Fibroblast of peridontal ligament (primary cell): ENCODE measurements around the gene CD5L.

ENCODE experiments used
- DNase-seq: peaks from one replicate; pipeline ENCODE4 v3.0.0-alpha.2; 2010; ENCODE audit errors: extremely low read depth

CD5L gene

GRCh38 chr1:157841708-157842107 lies at the start of gene CD5L:
Gene CD5L, minus strand, starts transcription at chr1:157841808. Its CDS starts 107 bp downstream, at chr1:157841701.
- DNase-seq = no peak

- no peak for DNase-seq
Measured at GRCh38 chr1:157882580-157882979, 41.0 kb upstream of the CD5L start.

GRCh38 chr1:157880621-157881020 lies 39.0 kb upstream of the CD5L start:
- DNase-seq = no peak

GRCh38 chr1:157878059-157878458 lies 36.5 kb upstream of the CD5L start:
- DNase-seq = peak; percentile 57

GRCh38 chr1:157870490-157870889 lies 28.9 kb upstream of the CD5L start:
- no peak for DNase-seq

- no peak for DNase-seq
Measured at GRCh38 chr1:157868654-157869053, 27.0 kb upstream of the CD5L start.

GRCh38 chr1:157862114-157863070 lies 20.8 kb upstream of the CD5L start:
- no peak for DNase-seq

GRCh38 chr1:157856538-157856937 lies 14.9 kb upstream of the CD5L start:
- no peak for DNase-seq

- DNase-seq = no peak
Measured at GRCh38 chr1:157852476-157852875, 10.9 kb upstream of the CD5L start.

- DNase-seq = no peak
Measured at GRCh38 chr1:157849229-157849875, 7.7 kb upstream of the CD5L start.

GRCh38 chr1:157844089-157844830 lies 2.7 kb upstream of the CD5L start:
- no peak for DNase-seq

- DNase-seq = no peak
Measured at GRCh38 chr1:157842939-157843338, 1.3 kb upstream of the CD5L start.

- DNase-seq = no peak
Measured at GRCh38 chr1:157838966-157839365, 2.6 kb downstream of the CD5L start.

- DNase-seq = no peak
Measured at GRCh38 chr1:157834430-157834829, 7.2 kb downstream of the CD5L start.

GRCh38 chr1:157833145-157833544 lies 8.5 kb downstream of the CD5L start:
- DNase-seq = no peak

GRCh38 chr1:157831968-157832626 lies 9.5 kb downstream of the CD5L start:
- no peak for DNase-seq

- DNase-seq = no peak
Measured at GRCh38 chr1:157830887-157831286, 10.7 kb downstream of the CD5L start.

- DNase-seq = no peak
Measured at GRCh38 chr1:157829711-157830110, 11.9 kb downstream of the CD5L start.

GRCh38 chr1:157829210-157829609 lies 12.4 kb downstream of the CD5L start:
- no peak for DNase-seq

- DNase-seq = no peak
Measured at GRCh38 chr1:157820299-157820698, 21.3 kb downstream of the CD5L start.

GRCh38 chr1:157819896-157820295 lies 21.7 kb downstream of the CD5L start, which contains the start of gene FCRL1:
Gene FCRL1, minus strand, starts transcription at chr1:157820120. Its CDS starts 83 bp downstream, at chr1:157820037.
- no peak for DNase-seq

GRCh38 chr1:157819215-157819614 lies 22.4 kb downstream of the CD5L start:
- no peak for DNase-seq
